Osteocyte (in vitro differentiated cells): ENCODE measurements around the gene CFAP61. TPM values are rescaled to one million over a fixed set of nuclear protein-coding genes. Genes with fewer than 3 reads are reported as not detected.

ENCODE experiments used
- DNase-seq: peaks from one replicate; pipeline ENCODE4 v3.0.0; 2021; ENCODE audit warnings: mixed read lengths; ENCODE audit not compliant: unreplicated experiment; ENCODE audit errors: extremely low spot score
- H3K27ac Mint-ChIP-seq: one replicate; pipeline ENCODE4 v1.8.0; 2021; ENCODE audit warnings: mild to moderate bottlenecking, mixed read lengths; ENCODE audit not compliant: unreplicated experiment
- H3K27me3 Mint-ChIP-seq: one replicate; pipeline ENCODE4 v1.8.0; 2021; ENCODE audit warnings: mixed read lengths; ENCODE audit not compliant: unreplicated experiment
- H3K36me3 Mint-ChIP-seq: one replicate; pipeline ENCODE4 v1.8.0; 2021; ENCODE audit warnings: mixed read lengths; ENCODE audit not compliant: unreplicated experiment
- H3K4me1 Mint-ChIP-seq: one replicate; pipeline ENCODE4 v1.8.0; 2021; ENCODE audit warnings: mixed read lengths; ENCODE audit not compliant: unreplicated experiment
- H3K4me3 Mint-ChIP-seq: one replicate; pipeline ENCODE4 v1.8.0; 2021; ENCODE audit warnings: mild to moderate bottlenecking, moderate library complexity, mixed read lengths; ENCODE audit not compliant: unreplicated experiment
- H3K9me3 Mint-ChIP-seq: one replicate; pipeline ENCODE4 v1.8.0; 2021; ENCODE audit warnings: mixed read lengths; ENCODE audit not compliant: unreplicated experiment
- CTCF ChIP-seq: fragments of 200-600 bp; sonication (generic); IDR thresholded peaks from 2 replicates; pipeline ENCODE4 v1.5.0; 2021; ENCODE audit warnings: antibody characterized with exemption, mild to moderate bottlenecking, moderate library complexity
- total RNA-seq: library from RNA; stranded (reverse); gene quantifications from 2 replicates; pipeline ENCODE4 v1.2.1, GENCODE V29; 2021

CFAP61 gene
- total RNA-seq, 1 donor from 2014 or later = not detected

- TF ChIP-seq CTCF = no peak
- no peak for DNase-seq
- Mint-ChIP-seq H3K27me3 (peaks cover 51% of the 10 kb centered on the region), H3K27ac (no peak overlapping the region), H3K4me1 (no peaks in the 10 kb centered on the region), H3K4me3 (no peak overlapping the region), H3K36me3 (no peaks in the 10 kb centered on the region), H3K9me3 (no peaks in the 10 kb centered on the region)
Measured at GRCh38 chr20:20073801-20074371, 21.6 kb downstream of the CFAP61 start.

GRCh38 chr20:20075032-20075431 lies 22.7 kb downstream of the CFAP61 start:
- H3K9me3 Mint-ChIP-seq = no peaks in the 10 kb centered on the region
- peaks cover 51% of the 10 kb centered on the region for H3K27me3 Mint-ChIP-seq
- no peaks in the 10 kb centered on the region for H3K4me1 Mint-ChIP-seq
- no peak for DNase-seq
- H3K27ac Mint-ChIP-seq = no peak overlapping the region
- TF ChIP-seq CTCF = no peak
- H3K36me3 Mint-ChIP-seq = no peaks in the 10 kb centered on the region
- no peak overlapping the region for H3K4me3 Mint-ChIP-seq

GRCh38 chr20:20076297-20077065 lies 24.1 kb downstream of the CFAP61 start:
- TF ChIP-seq CTCF = no peak
- H3K4me1 Mint-ChIP-seq = no peaks in the 10 kb centered on the region
- no peaks in the 10 kb centered on the region for H3K9me3 Mint-ChIP-seq
- no peak overlapping the region for H3K27ac Mint-ChIP-seq
- no peaks in the 10 kb centered on the region for H3K36me3 Mint-ChIP-seq
- no peak for DNase-seq
- H3K4me3 Mint-ChIP-seq = no peak overlapping the region
- H3K27me3 Mint-ChIP-seq = peaks cover 52% of the 10 kb centered on the region

GRCh38 chr20:20078041-20078440 lies 25.7 kb downstream of the CFAP61 start:
- no peaks in the 10 kb centered on the region for H3K4me1 Mint-ChIP-seq
- H3K27ac Mint-ChIP-seq = no peak overlapping the region
- TF ChIP-seq CTCF = no peak
- H3K36me3 Mint-ChIP-seq = no peaks in the 10 kb centered on the region
- H3K9me3 Mint-ChIP-seq = no peaks in the 10 kb centered on the region
- DNase-seq = no peak
- no peak overlapping the region for H3K4me3 Mint-ChIP-seq
- peaks cover 64% of the 10 kb centered on the region for H3K27me3 Mint-ChIP-seq

- no peak overlapping the region for H3K27ac Mint-ChIP-seq
- no peak for TF ChIP-seq CTCF
- no peaks in the 10 kb centered on the region for H3K4me1 Mint-ChIP-seq
- no peaks in the 10 kb centered on the region for H3K36me3 Mint-ChIP-seq
- H3K4me3 Mint-ChIP-seq = no peak overlapping the region
- no peak for DNase-seq
- H3K27me3 Mint-ChIP-seq = peaks cover 61% of the 10 kb centered on the region
- H3K9me3 Mint-ChIP-seq = no peaks in the 10 kb centered on the region
Measured at GRCh38 chr20:20079102-20079784, 26.9 kb downstream of the CFAP61 start.
